ENCODE results near the gene CAPZB.

- TF ChIP-seq CTCF (IDR thresholded peaks at IDR 0.05; ENCODE audit: low read depth, low read length) (no peak), POLR2A (IDR thresholded peaks at IDR 0.05; ENCODE audit: extremely low read depth, insufficient read length) (no peak)
Observed at GRCh38 chr1:19400875-19401534, 84.3 kb downstream of the CAPZB start.

All from NB4 (cell line).